Progenitor cell of endocrine pancreas (in vitro differentiated cells): Measurements from ENCODE around the gene FGD4. TPM values are rescaled to one million over a fixed set of nuclear protein-coding genes. Genes with fewer than 3 reads are reported as not detected.

Experiments
- DNase-seq: peaks from one replicate; pipeline ENCODE4 v3.0.0; 2021; ENCODE audit warnings: low spot score; ENCODE audit not compliant: unreplicated experiment
- H3K27ac Mint-ChIP-seq: 2 replicates; pipeline ENCODE4 v1.8.0; 2021; ENCODE audit warnings: mild to moderate bottlenecking, moderate library complexity, mixed read lengths
- H3K27me3 Mint-ChIP-seq: 2 replicates; pipeline ENCODE4 v1.8.0; 2021; ENCODE audit warnings: mixed read lengths
- H3K36me3 Mint-ChIP-seq: 2 replicates; pipeline ENCODE4 v1.8.0; 2022; ENCODE audit warnings: mixed read lengths; ENCODE audit not compliant: insufficient read depth
- H3K4me1 Mint-ChIP-seq: 2 replicates; pipeline ENCODE4 v1.8.0; 2021; ENCODE audit warnings: low read depth, mixed read lengths
- H3K4me3 Mint-ChIP-seq: 2 replicates; pipeline ENCODE4 v1.8.0; 2021; ENCODE audit warnings: low read depth, mild to moderate bottlenecking, moderate library complexity, mixed read lengths
- H3K9me3 Mint-ChIP-seq: 2 replicates; pipeline ENCODE4 v1.8.0; 2021; ENCODE audit warnings: low read depth, mixed read lengths
- total RNA-seq: library from RNA; stranded (reverse); gene quantifications from 2 replicates; pipeline ENCODE4 v1.2.1, GENCODE V29; 2021
- TF ChIP-seq, protein P1 (sequence below): fragments of 200-600 bp; sonication (generic); IDR thresholded peaks from one replicate; pipeline ENCODE4 v1.5.0; 2021; ENCODE audit warnings: antibody characterized with exemption, mild to moderate bottlenecking; ENCODE audit not compliant: unreplicated experiment

FGD4 gene
- total RNA-seq, 1 donor from 2014 or later = 83.8 TPM

- Mint-ChIP-seq H3K36me3 (peaks cover 16% of the 10 kb centered on the region), H3K9me3 (peaks cover 6% of the 10 kb centered on the region), H3K27ac (peak overlapping the region; percentile 54), H3K4me1 (peaks cover 24% of the 10 kb centered on the region), H3K4me3 (no peak overlapping the region), H3K27me3 (no peaks in the 10 kb centered on the region)
- no peak for DNase-seq
- TF ChIP-seq, protein P1, sequence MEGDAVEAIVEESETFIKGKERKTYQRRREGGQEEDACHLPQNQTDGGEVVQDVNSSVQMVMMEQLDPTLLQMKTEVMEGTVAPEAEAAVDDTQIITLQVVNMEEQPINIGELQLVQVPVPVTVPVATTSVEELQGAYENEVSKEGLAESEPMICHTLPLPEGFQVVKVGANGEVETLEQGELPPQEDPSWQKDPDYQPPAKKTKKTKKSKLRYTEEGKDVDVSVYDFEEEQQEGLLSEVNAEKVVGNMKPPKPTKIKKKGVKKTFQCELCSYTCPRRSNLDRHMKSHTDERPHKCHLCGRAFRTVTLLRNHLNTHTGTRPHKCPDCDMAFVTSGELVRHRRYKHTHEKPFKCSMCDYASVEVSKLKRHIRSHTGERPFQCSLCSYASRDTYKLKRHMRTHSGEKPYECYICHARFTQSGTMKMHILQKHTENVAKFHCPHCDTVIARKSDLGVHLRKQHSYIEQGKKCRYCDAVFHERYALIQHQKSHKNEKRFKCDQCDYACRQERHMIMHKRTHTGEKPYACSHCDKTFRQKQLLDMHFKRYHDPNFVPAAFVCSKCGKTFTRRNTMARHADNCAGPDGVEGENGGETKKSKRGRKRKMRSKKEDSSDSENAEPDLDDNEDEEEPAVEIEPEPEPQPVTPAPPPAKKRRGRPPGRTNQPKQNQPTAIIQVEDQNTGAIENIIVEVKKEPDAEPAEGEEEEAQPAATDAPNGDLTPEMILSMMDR = no peak
Observed at GRCh38 chr12:32549675-32550079, 150.3 kb downstream of the FGD4 start.

- DNase-seq = no peak
- Mint-ChIP-seq H3K27me3 (no peaks in the 10 kb centered on the region), H3K4me3 (no peak overlapping the region), H3K9me3 (peaks cover 10% of the 10 kb centered on the region), H3K36me3 (peaks cover 23% of the 10 kb centered on the region), H3K4me1 (peaks cover 22% of the 10 kb centered on the region), H3K27ac (no peak overlapping the region)
- TF ChIP-seq, protein P1 = no peak
Observed at GRCh38 chr12:32551058-32551457, 151.7 kb downstream of the FGD4 start.

GRCh38 chr12:32558903-32559302, 159.5 kb downstream of the FGD4 start:
- H3K27ac Mint-ChIP-seq = no peak overlapping the region
- no peaks in the 10 kb centered on the region for H3K27me3 Mint-ChIP-seq
- H3K9me3 Mint-ChIP-seq = peaks cover 4% of the 10 kb centered on the region
- H3K36me3 Mint-ChIP-seq = peaks cover 23% of the 10 kb centered on the region
- DNase-seq = no peak
- TF ChIP-seq, protein P1 = no peak
- H3K4me3 Mint-ChIP-seq = no peak overlapping the region
- peaks cover 11% of the 10 kb centered on the region for H3K4me1 Mint-ChIP-seq

DNA sequence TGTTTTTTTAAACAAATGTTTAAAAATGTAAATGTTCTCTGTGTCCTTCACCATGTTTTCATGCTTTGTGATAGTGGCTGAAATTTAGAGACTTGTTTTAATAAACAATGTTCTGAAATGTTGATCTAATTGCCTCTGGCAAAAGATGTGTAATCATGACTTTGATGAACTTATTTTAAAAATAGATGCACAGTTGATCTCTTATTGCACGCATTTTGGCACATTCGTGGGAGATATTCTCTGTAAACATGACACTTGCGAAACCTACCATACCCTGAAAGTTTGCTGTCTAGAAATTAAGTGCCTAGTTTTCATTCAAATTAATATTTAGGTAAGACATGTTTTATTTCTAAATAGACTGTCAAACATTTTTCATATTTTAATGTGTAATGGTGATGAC, 160.1 kb downstream of the FGD4 start:
- no peak for DNase-seq
- H3K9me3 Mint-ChIP-seq = peaks cover 4% of the 10 kb centered on the region
- H3K4me1 Mint-ChIP-seq = peaks cover 13% of the 10 kb centered on the region
- TF ChIP-seq, protein P1 = no peak
- peaks cover 26% of the 10 kb centered on the region for H3K36me3 Mint-ChIP-seq
- no peak overlapping the region for H3K27ac Mint-ChIP-seq
- H3K27me3 Mint-ChIP-seq = no peaks in the 10 kb centered on the region
- no peak overlapping the region for H3K4me3 Mint-ChIP-seq

GRCh38 chr12:32560520-32560919, 161.2 kb downstream of the FGD4 start:
- Mint-ChIP-seq H3K4me1 (peaks cover 18% of the 10 kb centered on the region), H3K9me3 (no peaks in the 10 kb centered on the region), H3K27me3 (no peaks in the 10 kb centered on the region), H3K36me3 (peaks cover 25% of the 10 kb centered on the region), H3K4me3 (no peak overlapping the region), H3K27ac (no peak overlapping the region)
- TF ChIP-seq, protein P1 = no peak
- DNase-seq = no peak
